ENCODE results near the gene SBF2.

The SBF2 gene

GRCh38 chr11:10225553-10225952 lies 68.5 kb downstream of the SBF2 start:
- no peak overlapping the region for H3K27ac ChIP-seq
- TF ChIP-seq, protein P1, sequence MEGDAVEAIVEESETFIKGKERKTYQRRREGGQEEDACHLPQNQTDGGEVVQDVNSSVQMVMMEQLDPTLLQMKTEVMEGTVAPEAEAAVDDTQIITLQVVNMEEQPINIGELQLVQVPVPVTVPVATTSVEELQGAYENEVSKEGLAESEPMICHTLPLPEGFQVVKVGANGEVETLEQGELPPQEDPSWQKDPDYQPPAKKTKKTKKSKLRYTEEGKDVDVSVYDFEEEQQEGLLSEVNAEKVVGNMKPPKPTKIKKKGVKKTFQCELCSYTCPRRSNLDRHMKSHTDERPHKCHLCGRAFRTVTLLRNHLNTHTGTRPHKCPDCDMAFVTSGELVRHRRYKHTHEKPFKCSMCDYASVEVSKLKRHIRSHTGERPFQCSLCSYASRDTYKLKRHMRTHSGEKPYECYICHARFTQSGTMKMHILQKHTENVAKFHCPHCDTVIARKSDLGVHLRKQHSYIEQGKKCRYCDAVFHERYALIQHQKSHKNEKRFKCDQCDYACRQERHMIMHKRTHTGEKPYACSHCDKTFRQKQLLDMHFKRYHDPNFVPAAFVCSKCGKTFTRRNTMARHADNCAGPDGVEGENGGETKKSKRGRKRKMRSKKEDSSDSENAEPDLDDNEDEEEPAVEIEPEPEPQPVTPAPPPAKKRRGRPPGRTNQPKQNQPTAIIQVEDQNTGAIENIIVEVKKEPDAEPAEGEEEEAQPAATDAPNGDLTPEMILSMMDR (conservative IDR thresholded peaks at IDR 0.05) = no peak
- TF ChIP-seq ZFX (IDR thresholded peaks at IDR 0.05) = no peak

- no peak overlapping the region for H3K27ac ChIP-seq
- no peak for TF ChIP-seq ZFX (IDR thresholded peaks at IDR 0.05)
- TF ChIP-seq, protein P1 (conservative IDR thresholded peaks at IDR 0.05) = no peak
These were observed 71.6 kb downstream of the SBF2 start for GRCh38 chr11:10222399-10222798.

DNA sequence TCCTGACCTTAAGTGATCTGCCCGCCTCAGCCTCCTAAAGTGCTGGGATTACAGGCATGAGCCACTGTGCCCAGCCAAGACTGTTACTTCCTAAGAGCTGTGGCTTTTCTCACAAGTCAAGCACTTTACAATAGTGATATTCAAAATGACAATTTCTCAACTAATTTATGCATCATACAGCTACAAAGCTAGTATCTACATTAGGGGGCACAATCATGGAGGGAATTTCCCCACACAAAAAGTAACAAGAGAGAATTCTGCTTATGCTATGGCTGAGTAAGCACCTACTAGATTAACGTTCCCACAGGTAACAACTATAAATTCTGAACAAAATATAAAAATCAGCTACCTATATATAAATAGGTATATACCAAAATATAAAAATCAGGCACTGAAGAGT lies 72.7 kb downstream of the SBF2 start:
- TF ChIP-seq, protein P1 (conservative IDR thresholded peaks at IDR 0.05) = no peak
- TF ChIP-seq ZFX (IDR thresholded peaks at IDR 0.05) = no peak

DNA sequence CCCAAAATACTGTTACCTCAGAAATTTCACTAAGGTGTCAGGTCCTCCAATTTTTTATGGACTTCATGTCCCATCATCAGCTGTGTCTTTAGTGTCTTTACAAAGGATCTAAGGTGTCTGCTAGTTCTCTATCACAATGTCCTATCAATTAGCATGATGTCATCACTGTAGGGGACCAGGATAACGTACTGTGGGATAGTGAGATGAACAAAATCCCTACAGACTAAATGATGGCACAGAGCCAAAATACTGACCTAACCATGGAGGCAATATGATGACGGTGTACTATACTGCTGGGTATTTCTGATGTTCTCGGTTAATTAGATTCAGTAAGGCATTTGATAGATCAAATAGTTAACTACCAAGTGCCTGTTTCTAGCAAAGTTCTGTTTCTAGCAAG lies 82.5 kb downstream of the SBF2 start:
- no peak for TF ChIP-seq ZFX (IDR thresholded peaks at IDR 0.05)
- TF ChIP-seq, protein P1 (conservative IDR thresholded peaks at IDR 0.05) = no peak
- no peak overlapping the region for H3K27ac ChIP-seq

More for the DNA sequence above, 72.7 kb downstream of the SBF2 start:
- no peak overlapping the region for H3K27ac ChIP-seq

DNA sequence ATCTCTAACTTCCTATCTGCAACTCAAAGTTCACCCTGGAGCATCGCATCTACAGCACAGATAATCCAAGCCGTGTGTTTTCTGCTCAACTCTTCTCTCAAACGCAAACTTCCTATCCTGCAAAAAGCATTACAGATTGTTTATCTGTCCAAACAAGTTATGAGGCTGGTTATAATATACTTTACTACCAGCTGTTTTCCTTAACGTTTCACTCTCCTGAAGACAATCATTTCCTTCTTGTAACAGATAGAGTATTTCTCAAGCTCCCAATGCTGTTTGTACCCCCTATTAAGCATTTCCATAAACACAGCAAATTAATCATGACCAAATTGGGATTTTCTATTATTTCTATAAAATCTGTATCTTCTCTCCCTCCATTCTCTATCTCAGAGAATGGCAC lies 84.7 kb downstream of the SBF2 start:
- no peak overlapping the region for H3K27ac ChIP-seq
- no peak for TF ChIP-seq ZFX (IDR thresholded peaks at IDR 0.05)
- TF ChIP-seq, protein P1 (conservative IDR thresholded peaks at IDR 0.05) = no peak

- TF ChIP-seq, protein P1 (conservative IDR thresholded peaks at IDR 0.05) = peak; percentile 87
- TF ChIP-seq ZFX (IDR thresholded peaks at IDR 0.05) = no peak
- H3K27ac ChIP-seq = no peak overlapping the region
These were observed 85.9 kb downstream of the SBF2 start for GRCh38 chr11:10208131-10208575.

GRCh38 chr11:10205928-10206327 lies 88.1 kb downstream of the SBF2 start:
- TF ChIP-seq, protein P1 (conservative IDR thresholded peaks at IDR 0.05) = no peak
- no peak for TF ChIP-seq ZFX (IDR thresholded peaks at IDR 0.05)
- no peak overlapping the region for H3K27ac ChIP-seq

All from C4-2B (cell line).